Inflammatory macrophage treated with lipopolysaccharide for 4 hours (primary cell): ENCODE measurements around the gene KMT5C.
A peak's percentile ranks its signal among the peaks of the same experiment; 100 is the strongest.

ENCODE experiments used
- DNase-seq: peaks from one replicate; pipeline ENCODE4 v3.0.0-alpha.2; 2020

KMT5C gene

GRCh38 chr19:55348317-55349034, 8.8 kb downstream of the KMT5C start:
- no peak for DNase-seq

- DNase-seq, result no peak
These were observed 11.1 kb downstream of the KMT5C start for GRCh38 chr19:55350620-55351315.

- DNase-seq, result no peak
These were observed 12.4 kb downstream of the KMT5C start for GRCh38 chr19:55352040-55352439.

- DNase-seq, result no peak
These were observed 13.0 kb downstream of the KMT5C start for GRCh38 chr19:55352549-55353145.

- DNase-seq, result no peak
These were observed 13.7 kb downstream of the KMT5C start for GRCh38 chr19:55353356-55353802.

- DNase-seq, result peak; percentile 67
These were observed 14.4 kb downstream of the KMT5C start for GRCh38 chr19:55353803-55354697.

GRCh38 chr19:55354698-55355212, 15.1 kb downstream of the KMT5C start, which contains the start of gene COX6B2:
Gene COX6B2, minus strand, starts transcription at chr19:55354719. Its CDS starts 198 bp downstream, at chr19:55354521.
- no peak for DNase-seq

GRCh38 chr19:55355213-55355821, 15.6 kb downstream of the KMT5C start:
- DNase-seq, result no peak

GRCh38 chr19:55358493-55358892, 18.8 kb downstream of the KMT5C start:
- DNase-seq, result no peak

- DNase-seq, result no peak
These were observed 19.6 kb downstream of the KMT5C start for GRCh38 chr19:55358943-55359908.

GRCh38 chr19:55360902-55361301, 21.2 kb downstream of the KMT5C start:
- DNase-seq, result no peak

GRCh38 chr19:55362174-55362989, 22.7 kb downstream of the KMT5C start:
- DNase-seq, result no peak

- DNase-seq, result no peak
These were observed 23.5 kb downstream of the KMT5C start, which contains the start of gene GARIN5B for GRCh38 chr19:55362990-55363716. Gene GARIN5B, minus strand, starts transcription at chr19:55363260. Its CDS starts 194 bp downstream, at chr19:55363066.

- no peak for DNase-seq
These were observed 25.6 kb downstream of the KMT5C start for GRCh38 chr19:55365245-55365644.

- DNase-seq, result no peak
These were observed 26.3 kb downstream of the KMT5C start for GRCh38 chr19:55365964-55366363.

- no peak for DNase-seq
These were observed 27.1 kb downstream of the KMT5C start for GRCh38 chr19:55366790-55367189.

GRCh38 chr19:55368106-55368505, 28.4 kb downstream of the KMT5C start:
- DNase-seq, result no peak

GRCh38 chr19:55368701-55369563, 29.3 kb downstream of the KMT5C start:
- DNase-seq, result peak; percentile 54
